ENCODE measurements around the gene DLG5. TPM values are rescaled to one million over a fixed set of nuclear protein-coding genes. Genes with fewer than 3 reads are reported as not detected.

The DLG5 gene
- total RNA-seq, 1 donor from 2014 or later: 1.1 TPM

DNA sequence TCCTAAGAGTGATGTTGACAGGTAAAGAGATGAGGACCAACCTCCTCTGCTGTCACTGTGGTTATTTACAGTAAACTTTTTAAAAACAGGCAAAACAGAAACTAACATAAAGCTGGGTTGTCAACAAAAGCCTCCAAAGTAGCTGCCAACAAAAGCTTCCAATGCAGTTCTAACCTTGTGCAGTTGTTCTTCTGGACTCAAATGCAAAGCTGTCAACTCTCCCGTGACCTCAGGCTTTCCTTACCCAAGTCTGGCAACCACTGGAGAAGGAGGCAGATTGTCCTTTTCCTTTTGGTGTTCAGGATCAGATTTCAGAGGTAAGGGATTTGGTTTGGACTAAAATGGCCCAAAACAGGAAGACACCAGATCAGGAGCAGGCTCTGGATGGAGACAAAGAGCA, 63.1 kb downstream of the DLG5 start:
- no peaks in the 10 kb centered on the region for H3K4me1 Mint-ChIP-seq
- ChIA-PET CTCF (interaction anchor here (1.2 kb wide), 1 partner anchor 152 kb away, joined by 3 read pairs; no protein-coding TSS in a partner anchor), POLR2A (no interaction called here)
- DNase-seq: no peak
- no peaks in the 10 kb centered on the region for H3K27me3 Mint-ChIP-seq
- H3K27ac Mint-ChIP-seq: no peak overlapping the region
- H3K36me3 Mint-ChIP-seq (ENCODE audit: low read depth): no peaks in the 10 kb centered on the region
- no peak overlapping the region for H3K4me3 Mint-ChIP-seq
- intact Hi-C loops (cut with micrococcal nuclease): no loop called here
- no peaks in the 10 kb centered on the region for H3K9me3 Mint-ChIP-seq
- no peak for ATAC-seq (ENCODE audit: low read depth)
- TF ChIP-seq, protein P1, sequence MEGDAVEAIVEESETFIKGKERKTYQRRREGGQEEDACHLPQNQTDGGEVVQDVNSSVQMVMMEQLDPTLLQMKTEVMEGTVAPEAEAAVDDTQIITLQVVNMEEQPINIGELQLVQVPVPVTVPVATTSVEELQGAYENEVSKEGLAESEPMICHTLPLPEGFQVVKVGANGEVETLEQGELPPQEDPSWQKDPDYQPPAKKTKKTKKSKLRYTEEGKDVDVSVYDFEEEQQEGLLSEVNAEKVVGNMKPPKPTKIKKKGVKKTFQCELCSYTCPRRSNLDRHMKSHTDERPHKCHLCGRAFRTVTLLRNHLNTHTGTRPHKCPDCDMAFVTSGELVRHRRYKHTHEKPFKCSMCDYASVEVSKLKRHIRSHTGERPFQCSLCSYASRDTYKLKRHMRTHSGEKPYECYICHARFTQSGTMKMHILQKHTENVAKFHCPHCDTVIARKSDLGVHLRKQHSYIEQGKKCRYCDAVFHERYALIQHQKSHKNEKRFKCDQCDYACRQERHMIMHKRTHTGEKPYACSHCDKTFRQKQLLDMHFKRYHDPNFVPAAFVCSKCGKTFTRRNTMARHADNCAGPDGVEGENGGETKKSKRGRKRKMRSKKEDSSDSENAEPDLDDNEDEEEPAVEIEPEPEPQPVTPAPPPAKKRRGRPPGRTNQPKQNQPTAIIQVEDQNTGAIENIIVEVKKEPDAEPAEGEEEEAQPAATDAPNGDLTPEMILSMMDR (IDR thresholded peaks at IDR 0.05): no peak

DNA sequence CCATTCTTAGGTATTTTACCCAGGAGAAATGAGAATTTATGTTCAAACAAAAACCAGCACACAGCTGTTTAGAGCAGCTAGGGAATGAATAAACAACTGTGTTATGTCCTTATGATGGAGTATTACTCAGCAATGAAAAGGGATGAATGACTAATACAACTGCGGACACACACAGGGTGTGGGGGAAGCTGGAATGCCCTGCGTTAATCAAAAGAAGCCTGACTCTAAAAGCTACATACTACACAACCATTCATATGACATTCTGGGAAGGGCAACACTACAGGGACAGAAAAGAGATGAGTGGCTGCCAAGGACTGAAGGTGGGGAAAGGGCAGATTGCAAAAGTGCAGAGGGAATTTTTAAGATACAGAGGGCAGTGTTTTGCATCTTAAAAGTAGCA, 64.0 kb downstream of the DLG5 start:
- Mint-ChIP-seq H3K36me3 (ENCODE audit: low read depth) (no peaks in the 10 kb centered on the region), H3K4me3 (no peak overlapping the region), H3K27ac (no peak overlapping the region), H3K27me3 (no peaks in the 10 kb centered on the region), H3K4me1 (no peaks in the 10 kb centered on the region), H3K9me3 (no peaks in the 10 kb centered on the region)
- ATAC-seq (ENCODE audit: low read depth): no peak
- DNase-seq: no peak
- ChIA-PET CTCF (interaction anchor here (1.2 kb wide), 1 partner anchor 151 kb away, joined by 3 read pairs; no protein-coding TSS in a partner anchor), POLR2A (no interaction called here)
- intact Hi-C loops (cut with micrococcal nuclease): no loop called here
- TF ChIP-seq, protein P1 (IDR thresholded peaks at IDR 0.05): no peak

GRCh38 chr10:77861366-77861765, 65.2 kb downstream of the DLG5 start:
- Mint-ChIP-seq H3K27ac (no peak overlapping the region), H3K4me1 (no peaks in the 10 kb centered on the region), H3K4me3 (no peak overlapping the region), H3K36me3 (ENCODE audit: low read depth) (no peaks in the 10 kb centered on the region), H3K9me3 (no peaks in the 10 kb centered on the region), H3K27me3 (no peaks in the 10 kb centered on the region)
- ATAC-seq (ENCODE audit: low read depth) (no peak), DNase-seq (no peak)
- POLR2A ChIA-PET: no interaction called here
- intact Hi-C loops (cut with micrococcal nuclease): no loop called here
- TF ChIP-seq, protein P1 (IDR thresholded peaks at IDR 0.05): no peak
- CTCF ChIA-PET: no interaction called here

- no peaks in the 10 kb centered on the region for H3K27me3 Mint-ChIP-seq
- H3K4me1 Mint-ChIP-seq: no peaks in the 10 kb centered on the region
- H3K27ac Mint-ChIP-seq: no peak overlapping the region
- no peaks in the 10 kb centered on the region for H3K9me3 Mint-ChIP-seq
- ChIA-PET CTCF (no interaction called here), POLR2A (no interaction called here)
- H3K36me3 Mint-ChIP-seq (ENCODE audit: low read depth): no peaks in the 10 kb centered on the region
- DNase-seq (no peak), ATAC-seq (ENCODE audit: low read depth) (no peak)
- TF ChIP-seq, protein P1 (IDR thresholded peaks at IDR 0.05): no peak
- intact Hi-C loops (cut with micrococcal nuclease): no loop called here
- H3K4me3 Mint-ChIP-seq: no peak overlapping the region
These were observed 66.7 kb downstream of the DLG5 start for GRCh38 chr10:77859865-77860282.

DNA sequence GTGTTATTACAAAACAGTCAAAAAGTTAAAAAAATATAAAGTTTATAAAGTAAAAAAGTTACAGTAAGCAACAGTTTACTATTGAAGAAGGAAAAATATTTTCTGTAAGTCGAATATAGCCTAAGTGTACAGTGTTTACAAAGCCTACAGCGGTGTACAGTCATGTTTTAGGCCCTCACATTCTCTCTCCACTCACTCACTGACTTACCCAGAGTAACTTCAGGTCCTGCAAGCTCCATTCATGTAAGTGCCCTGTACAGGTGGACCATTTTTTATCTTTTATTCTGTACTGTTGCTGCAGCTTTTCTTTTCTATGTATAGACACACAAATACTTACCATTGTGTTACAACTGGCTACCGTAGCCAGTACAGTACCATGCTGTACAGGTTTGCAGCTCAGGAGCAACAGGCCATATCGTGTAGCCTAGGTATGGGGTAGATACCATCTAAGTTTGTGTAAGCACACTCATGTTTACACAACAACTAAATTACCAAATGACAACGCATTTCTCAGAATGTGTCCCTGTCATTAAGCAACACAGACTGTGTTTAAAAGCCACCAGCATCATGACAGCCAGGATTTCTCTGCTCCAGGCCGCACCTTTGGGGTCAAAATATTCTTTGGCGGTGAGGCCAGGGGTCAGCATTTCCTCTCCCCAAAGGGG, 67.2 kb downstream of the DLG5 start:
- H3K4me1 Mint-ChIP-seq: no peaks in the 10 kb centered on the region
- TF ChIP-seq, protein P1 (IDR thresholded peaks at IDR 0.05): no peak
- no peak overlapping the region for H3K27ac Mint-ChIP-seq
- ChIA-PET CTCF (interaction anchor here (1.0 kb wide), 1 partner anchor 13 kb away, joined by 3 read pairs; no protein-coding TSS in a partner anchor), POLR2A (no interaction called here)
- no peaks in the 10 kb centered on the region for H3K36me3 Mint-ChIP-seq (ENCODE audit: low read depth)
- intact Hi-C loops (cut with micrococcal nuclease): no loop called here
- no peaks in the 10 kb centered on the region for H3K9me3 Mint-ChIP-seq
- no peaks in the 10 kb centered on the region for H3K27me3 Mint-ChIP-seq
- H3K4me3 Mint-ChIP-seq: no peak overlapping the region
- DNase-seq (no peak), ATAC-seq (ENCODE audit: low read depth) (no peak)

Data from activated B cell treated with CpG ODN at 0.5 μM for 24 hours (primary cell).